GM21526 (cell line): ENCODE data around the gene CFAP54.

ENCODE experiments used
- ATAC-seq: cut with Tn5 transposase; IDR thresholded peaks from one replicate; pipeline ENCODE4 v1.9.1; 2021; ENCODE audit warnings: moderate library complexity; ENCODE audit not compliant: unreplicated experiment, low FRiP score

The CFAP54 gene

GRCh38 chr12:96912261-96912660 lies 422.9 kb downstream of the CFAP54 start:
- ATAC-seq, result no peak

GRCh38 chr12:96912943-96913342 lies 423.6 kb downstream of the CFAP54 start:
- ATAC-seq, result no peak

- no peak for ATAC-seq
These were observed 430.3 kb downstream of the CFAP54 start for GRCh38 chr12:96919510-96920210.
